ENCODE results near the gene VAPB. TPM values are rescaled to one million over a fixed set of nuclear protein-coding genes. Genes with fewer than 3 reads are reported as not detected.

The VAPB gene
- total RNA-seq, 1 experiment from 2014 or later: 65.1 TPM

DNA sequence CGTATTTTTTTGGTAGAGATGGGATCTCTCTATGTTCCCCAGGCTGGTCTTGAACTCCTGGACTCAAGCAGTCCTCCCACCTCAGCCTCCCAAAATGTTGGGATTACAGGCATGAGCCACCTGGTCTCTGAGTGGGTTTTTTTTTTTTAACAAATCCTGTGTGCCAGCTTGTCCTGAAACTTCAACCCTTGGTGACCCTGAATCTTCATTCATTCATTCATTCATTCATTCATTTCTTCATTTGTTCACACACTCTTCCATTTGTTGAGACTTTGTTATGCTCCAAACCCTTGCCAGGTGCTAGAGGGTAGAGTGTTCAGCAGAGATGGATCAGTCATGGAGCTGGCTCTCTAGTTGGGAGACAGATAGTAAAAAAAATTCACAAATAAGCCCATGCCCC, 12.0 kb upstream of the VAPB start:
- H3K4me1 Mint-ChIP-seq: peaks cover 36 to 56% of the 10 kb centered on the region in 2 experiments
- H2AFZ ChIP-seq (ENCODE audit: low read length): no peak overlapping the region
- no peak overlapping the region for H3K4me3 Mint-ChIP-seq
- H3K79me1 ChIP-seq (ENCODE audit: insufficient read depth, low read depth, low read length, poor library complexity, severe bottlenecking): no peaks in the 10 kb centered on the region
- no peak overlapping the region for H3K14ac ChIP-seq (ENCODE audit: insufficient read depth, low read length)
- no peak overlapping the region for H3K4me2 ChIP-seq (ENCODE audit: insufficient read depth, insufficient read length, low read length)
- no peak overlapping the region for H2BK120ac ChIP-seq (ENCODE audit: low read depth, low read length, poor library complexity, severe bottlenecking)
- peaks cover 16 to 18% of the 10 kb centered on the region in 2 experiments for H3K9me3 Mint-ChIP-seq
- H3K9me3 ChIP-seq (ENCODE audit: control insufficient read depth, low read depth, low read length): peaks cover 12% of the 10 kb centered on the region
- no peaks in the 10 kb centered on the region for H3K27me3 ChIP-seq (ENCODE audit: insufficient read depth, low read length)
- H2BK20ac ChIP-seq (ENCODE audit: low read depth, low read length, poor library complexity, severe bottlenecking): no peak overlapping the region
- no CpG with 5 or more reads among the region's 1 CpG for WGBS (ENCODE audit: extremely low coverage, insufficient read length, low lambda C conversion rate)
- no peak overlapping the region for H3K27ac Mint-ChIP-seq
- H3K23me2 ChIP-seq (ENCODE audit: insufficient read length, low read depth, low read length, poor library complexity, severe bottlenecking): peaks cover 6% of the 10 kb centered on the region
- no peak overlapping the region for H2BK12ac ChIP-seq (ENCODE audit: insufficient read length, low read depth, low read length)
- peaks cover 8% of the 10 kb centered on the region; the same call in 1 of the 2 replicates for H3K4me1 ChIP-seq (ENCODE audit: insufficient read depth, low read length)
- no peak overlapping the region for H3K18ac ChIP-seq (ENCODE audit: insufficient read length, low read depth, low read length)
- TF ChIP-seq, protein P1, sequence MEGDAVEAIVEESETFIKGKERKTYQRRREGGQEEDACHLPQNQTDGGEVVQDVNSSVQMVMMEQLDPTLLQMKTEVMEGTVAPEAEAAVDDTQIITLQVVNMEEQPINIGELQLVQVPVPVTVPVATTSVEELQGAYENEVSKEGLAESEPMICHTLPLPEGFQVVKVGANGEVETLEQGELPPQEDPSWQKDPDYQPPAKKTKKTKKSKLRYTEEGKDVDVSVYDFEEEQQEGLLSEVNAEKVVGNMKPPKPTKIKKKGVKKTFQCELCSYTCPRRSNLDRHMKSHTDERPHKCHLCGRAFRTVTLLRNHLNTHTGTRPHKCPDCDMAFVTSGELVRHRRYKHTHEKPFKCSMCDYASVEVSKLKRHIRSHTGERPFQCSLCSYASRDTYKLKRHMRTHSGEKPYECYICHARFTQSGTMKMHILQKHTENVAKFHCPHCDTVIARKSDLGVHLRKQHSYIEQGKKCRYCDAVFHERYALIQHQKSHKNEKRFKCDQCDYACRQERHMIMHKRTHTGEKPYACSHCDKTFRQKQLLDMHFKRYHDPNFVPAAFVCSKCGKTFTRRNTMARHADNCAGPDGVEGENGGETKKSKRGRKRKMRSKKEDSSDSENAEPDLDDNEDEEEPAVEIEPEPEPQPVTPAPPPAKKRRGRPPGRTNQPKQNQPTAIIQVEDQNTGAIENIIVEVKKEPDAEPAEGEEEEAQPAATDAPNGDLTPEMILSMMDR (conservative IDR thresholded peaks at IDR 0.05): no peak
- H3K4ac ChIP-seq (ENCODE audit: low read depth, low read length): no peak overlapping the region
- H2BK5ac ChIP-seq (ENCODE audit: insufficient read length, low read length): no peak overlapping the region
- no peak overlapping the region for H3K56ac ChIP-seq (ENCODE audit: insufficient read length, low read depth, low read length)
- no peak overlapping the region for H4K5ac ChIP-seq (ENCODE audit: insufficient read length, low read depth, low read length)
- no peak for DNase-seq
- H4K91ac ChIP-seq (ENCODE audit: insufficient read length, low read depth, low read length): no peak overlapping the region
- peaks cover 2% of the 10 kb centered on the region for H3K27me3 Mint-ChIP-seq (ENCODE audit: low read depth)
- no peaks in the 10 kb centered on the region for H3K79me2 ChIP-seq (ENCODE audit: insufficient read depth, low read length)
- no peak overlapping the region for H3K27ac ChIP-seq (ENCODE audit: insufficient read length, low read depth, low read length)
- no peak overlapping the region for H2BK15ac ChIP-seq (ENCODE audit: low read depth, low read length)
- no peak overlapping the region for H3K9ac ChIP-seq (ENCODE audit: extremely low read depth, insufficient read length, low read length)
- no peaks in the 10 kb centered on the region for H4K20me1 ChIP-seq (ENCODE audit: control insufficient read depth, insufficient read depth, insufficient read length)
- peaks cover 8 to 15% (median 13%) of the 10 kb centered on the region in 3 experiments; a peak in 6 of 7 replicates for H3K36me3 Mint-ChIP-seq (ENCODE audit: insufficient read depth in 1 of 3, low read depth in 3 of 3)
- H2AK5ac ChIP-seq (ENCODE audit: insufficient read length, low read length): no peak overlapping the region
- H4K8ac ChIP-seq (replicated peaks; ENCODE audit: insufficient read length, low read depth, low read length): no peak overlapping the region
- H3T11ph ChIP-seq (ENCODE audit: low read length): no peak overlapping the region
- H3K23ac ChIP-seq (ENCODE audit: insufficient read length, low read depth, low read length): no peak overlapping the region
